HG02588 (cell line): ENCODE measurements around the gene TEX44.
"Not testable (repeated sequence)": the region's sequence is repeated elsewhere in the genome, so short reads cannot be mapped to it uniquely, and the experiment has no call there.

ENCODE experiments used
- ATAC-seq: cut with Tn5 transposase; IDR thresholded peaks from one replicate; pipeline ENCODE4 v1.9.1; 2021; ENCODE audit warnings: mild to moderate bottlenecking, moderate library complexity; ENCODE audit not compliant: unreplicated experiment

TEX44 gene

DNA sequence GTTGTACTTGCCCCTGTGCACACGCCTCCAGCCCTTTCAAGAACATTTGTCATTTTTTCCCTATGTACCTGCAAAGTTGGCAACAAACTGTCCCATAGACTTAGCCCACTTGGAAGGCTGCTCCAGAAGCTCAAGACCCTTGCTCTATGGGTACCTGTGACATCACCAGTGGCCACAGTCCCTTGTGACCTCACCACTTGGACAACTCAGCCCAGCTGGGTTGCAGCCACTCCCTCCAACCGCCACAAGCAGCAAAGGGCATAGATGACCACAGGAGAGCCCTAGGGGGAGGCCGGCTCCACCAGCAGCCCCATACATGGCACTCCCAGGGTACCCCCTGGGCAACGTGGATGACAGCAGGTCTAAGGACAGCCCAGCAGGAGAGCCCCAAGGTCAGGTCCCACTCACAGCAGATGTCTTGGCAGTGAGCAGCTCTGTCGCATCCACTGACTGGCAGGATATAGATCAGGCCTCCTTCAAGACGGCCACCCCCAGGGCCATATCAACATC, at the start of gene TEX44:
TSS of gene TEX44 (plus strand) at position 229 of the 510 bp plus-strand sequence. CDS start at position 317, 88 bp downstream.
- no peak for ATAC-seq

DNA sequence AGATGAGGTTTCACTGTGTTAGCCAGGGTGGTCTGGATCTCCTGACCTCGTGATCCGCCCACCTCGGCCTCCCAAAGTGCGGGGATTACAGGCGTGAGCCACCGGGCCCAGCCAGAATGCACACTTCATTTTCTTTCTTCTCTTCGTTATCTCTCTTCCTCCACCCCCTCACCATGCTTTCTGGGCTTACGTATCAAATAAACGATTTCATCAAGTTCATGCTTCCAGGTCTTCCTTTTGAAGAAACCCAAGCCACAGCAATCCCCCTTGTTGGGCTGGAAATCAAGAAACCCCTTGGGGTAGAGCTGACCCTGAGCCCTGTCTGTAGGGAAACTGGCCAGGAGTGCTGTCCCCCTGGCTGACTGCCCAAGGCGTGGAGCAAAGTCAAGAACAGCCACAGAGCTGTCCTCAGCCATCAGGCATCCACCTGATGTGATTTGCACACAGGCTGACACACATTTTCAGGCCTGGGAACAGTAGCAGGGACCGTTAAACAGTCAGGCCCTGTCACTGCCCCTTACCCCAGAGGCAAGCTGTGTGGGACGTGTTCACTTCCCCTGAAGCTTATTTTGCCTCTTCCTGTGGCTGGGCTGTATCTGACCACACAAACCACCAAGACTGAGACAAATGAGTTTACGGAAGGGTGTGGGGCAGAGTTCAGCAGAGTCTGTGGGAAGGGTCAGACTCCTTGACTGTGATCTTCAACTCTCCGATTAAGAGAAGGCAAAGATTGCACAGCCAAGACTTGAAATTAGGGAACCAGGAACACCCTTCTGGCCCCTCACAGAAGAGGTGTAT, 47.4 kb upstream of the TEX44 start:
- peak; percentile 98 for ATAC-seq

DNA sequence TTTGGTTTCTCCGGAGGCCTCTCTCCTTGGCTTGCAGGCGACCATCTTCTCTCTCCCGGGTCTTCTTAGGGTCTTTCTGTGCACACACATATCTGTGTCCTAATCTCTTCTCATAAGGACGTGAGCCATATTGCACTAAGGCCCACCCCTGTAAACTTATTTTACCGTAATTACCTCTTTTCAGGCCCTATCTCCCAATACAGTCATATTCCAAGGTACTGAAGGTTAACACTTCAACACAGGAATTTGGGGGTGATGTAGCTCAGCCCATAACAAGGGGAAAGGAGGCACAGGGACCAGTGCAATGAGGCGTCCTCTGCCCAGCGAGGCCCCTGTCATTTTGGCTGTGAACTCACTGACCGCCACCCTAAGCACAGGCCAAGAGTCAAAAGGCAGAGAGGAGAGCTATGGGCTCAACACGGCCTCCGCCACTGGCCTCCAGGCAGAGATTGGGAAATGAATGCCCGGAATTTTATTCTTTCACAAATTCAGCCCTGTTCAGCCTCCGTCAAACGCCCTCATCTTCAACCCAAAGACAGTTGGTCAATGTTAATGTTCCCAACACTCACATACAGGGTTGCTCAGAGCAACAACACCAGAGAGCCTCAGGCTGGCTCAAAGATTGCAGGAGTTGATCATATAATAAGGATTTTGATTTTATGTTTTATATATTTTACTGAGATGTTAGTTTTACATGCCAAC, 46.5 kb upstream of the TEX44 start:
- no peak for ATAC-seq

DNA sequence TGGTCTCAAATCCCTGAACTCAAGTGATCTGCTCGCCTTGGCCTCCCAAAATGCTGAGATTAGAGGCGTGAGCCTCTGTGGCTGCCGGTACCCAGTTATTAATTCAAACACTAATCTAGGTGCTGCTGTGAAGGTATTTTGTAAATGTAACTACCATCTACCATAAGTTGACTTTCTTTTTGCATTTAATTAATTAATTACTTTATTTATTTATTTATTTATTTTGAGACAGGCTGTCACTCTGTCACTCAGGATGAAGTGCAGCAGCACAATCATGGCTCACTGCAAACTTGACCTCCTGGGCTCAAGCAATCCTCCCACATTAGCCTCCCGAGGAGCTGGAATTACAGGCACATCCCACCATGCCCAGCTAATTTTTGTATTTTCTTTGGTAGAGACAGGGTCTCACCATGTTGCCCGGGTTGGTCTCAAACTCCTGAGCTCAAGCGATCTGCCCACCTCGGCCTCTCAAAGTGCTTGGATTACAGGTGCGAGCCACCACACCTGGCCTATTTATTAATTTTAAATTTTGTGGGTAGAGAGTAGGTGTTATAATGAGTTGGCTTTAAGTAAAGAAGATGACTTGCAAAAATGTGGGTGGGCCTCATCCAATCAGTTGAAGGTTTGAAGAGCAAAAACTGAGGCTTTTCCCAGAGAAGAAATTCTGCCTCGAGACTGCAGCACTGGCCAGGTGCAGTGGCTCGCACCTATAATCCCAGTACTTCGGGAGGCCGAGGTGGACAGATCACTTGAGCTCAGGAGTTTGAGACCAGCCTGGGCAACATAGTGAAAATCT, 45.2 kb upstream of the TEX44 start:
- no peak for ATAC-seq

DNA sequence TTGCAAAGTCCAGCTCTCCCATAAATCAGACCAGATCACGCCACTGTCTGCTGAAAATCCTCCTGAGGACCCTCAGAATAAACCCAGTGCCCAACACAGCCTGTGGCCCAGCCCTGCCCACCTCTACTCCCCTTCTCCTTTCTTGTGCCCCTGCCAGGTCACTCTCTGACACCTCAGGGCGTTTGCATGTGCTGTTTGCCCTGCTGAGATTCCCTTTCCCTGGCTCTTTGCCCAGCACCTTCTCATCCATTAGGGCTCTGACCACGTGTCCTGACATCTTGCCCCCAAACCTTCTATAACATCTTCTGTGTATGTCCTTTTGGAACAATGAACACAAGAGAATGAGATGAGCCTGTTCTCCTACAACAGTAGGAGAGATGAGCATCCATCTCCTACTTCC, 43.9 kb upstream of the TEX44 start:
- ATAC-seq = no peak

DNA sequence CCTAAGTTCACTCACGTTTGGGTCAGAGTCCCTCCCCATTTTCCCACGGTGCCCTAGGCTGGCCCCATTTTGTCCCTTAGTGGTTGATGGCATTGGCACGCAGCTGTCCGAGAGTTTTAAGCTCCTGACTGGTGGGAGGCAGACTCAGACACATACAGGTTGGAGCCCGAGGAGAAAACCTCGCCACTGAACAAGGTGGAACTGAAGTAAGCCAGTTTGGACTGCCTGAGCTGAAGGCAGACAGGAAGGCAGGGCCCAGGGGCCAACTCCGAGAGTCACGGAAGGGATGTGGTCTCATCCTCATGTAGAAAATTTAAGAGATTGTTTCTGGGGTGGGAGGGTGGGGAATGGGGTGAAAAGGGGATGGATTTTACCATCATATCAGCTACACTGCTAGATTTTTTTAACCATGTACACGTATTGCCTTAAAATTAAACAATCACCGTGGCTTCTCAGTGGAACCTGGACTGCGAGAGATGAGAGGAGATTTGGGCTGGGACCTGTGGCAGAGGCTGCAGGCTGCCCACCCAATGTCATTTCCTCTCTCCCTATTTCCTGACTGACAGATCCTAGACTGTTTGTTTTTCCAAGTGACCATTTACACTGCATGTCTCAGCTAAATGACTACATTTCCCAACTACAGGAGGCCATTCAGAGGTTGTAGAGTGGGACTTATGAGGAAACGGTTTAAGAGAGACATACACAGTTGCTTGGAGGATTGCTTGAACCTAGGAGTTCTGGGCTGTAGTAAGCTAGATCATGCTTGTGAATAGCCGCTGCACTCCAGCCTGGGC, 43.0 kb upstream of the TEX44 start:
- no peak for ATAC-seq

DNA sequence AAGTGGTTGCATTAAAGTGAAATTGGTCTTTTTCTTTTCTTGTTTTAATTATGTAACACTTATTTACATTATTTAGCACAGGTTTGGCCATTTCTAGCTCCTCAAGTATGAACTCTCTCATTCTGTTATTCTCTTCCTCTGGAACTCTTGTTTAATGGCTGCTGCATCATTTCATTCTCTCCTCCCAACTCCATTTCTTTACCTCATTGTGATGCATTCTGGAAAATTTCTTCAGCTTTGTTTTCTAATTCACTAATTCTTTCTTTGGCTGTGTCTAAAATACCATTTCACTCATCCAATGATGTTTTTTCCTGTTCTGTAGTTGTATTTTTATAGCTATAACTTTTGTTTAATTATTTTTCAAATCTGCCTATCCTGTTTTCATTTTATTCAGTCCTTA, 39.9 kb upstream of the TEX44 start:
- no peak for ATAC-seq

DNA sequence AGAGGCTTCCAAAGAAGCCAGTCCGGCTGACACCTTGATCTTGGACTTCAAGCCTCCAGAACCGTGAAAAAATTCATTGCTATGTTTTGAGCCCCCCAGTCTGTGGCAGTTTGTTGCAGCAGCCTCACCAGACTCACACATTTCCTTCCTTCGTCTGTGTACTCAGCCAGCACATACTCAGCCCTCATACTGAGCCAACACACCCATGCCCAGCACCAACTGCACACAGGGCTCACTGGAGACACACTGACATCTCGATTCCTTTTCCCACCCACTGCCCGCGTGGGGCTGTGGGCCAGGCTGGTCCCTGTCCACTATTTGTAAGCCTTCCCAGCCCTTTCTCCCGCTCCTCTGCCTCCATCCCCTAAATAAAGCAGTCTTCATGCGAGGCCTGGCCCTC, 38.3 kb upstream of the TEX44 start:
- no peak for ATAC-seq

DNA sequence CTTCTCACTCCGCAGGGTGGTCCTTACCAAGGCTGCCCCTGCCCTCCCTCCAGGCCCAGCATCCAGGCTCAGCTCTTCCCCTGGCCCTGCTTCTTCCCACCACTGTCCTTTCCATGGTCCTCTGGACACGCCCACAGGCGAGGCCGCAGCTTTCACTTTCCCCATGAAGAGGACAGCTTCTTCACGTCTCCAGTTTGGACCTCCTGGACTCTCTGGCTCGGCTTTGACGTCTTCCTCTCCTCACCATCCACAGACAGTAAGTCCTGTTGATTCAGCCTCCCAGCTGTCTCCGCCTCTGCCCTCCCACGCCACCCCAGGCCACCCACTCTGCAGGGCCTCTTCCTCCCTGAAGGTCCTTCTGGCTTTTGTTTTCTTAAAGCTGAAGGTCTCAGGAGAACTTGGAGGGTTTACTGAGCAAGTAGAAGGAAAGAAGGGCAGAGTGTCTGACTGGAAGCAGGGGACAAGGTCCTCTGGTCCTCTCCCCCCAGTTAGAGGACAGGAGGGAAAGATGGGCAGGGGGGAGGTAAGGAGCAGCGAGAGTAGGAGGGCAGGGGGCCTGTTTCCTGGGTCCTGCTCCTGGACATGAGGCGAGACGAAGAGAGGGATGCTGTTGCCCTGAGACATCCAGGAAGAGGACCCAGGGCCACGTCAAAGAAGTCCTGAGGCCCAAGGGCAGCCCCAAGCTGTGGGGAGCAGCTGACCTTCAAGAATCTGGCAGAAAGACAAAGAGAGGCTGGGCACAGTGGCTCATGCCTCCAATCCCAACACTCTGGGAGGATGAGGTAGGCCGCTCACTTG, 37.7 kb upstream of the TEX44 start:
- no peak for ATAC-seq

DNA sequence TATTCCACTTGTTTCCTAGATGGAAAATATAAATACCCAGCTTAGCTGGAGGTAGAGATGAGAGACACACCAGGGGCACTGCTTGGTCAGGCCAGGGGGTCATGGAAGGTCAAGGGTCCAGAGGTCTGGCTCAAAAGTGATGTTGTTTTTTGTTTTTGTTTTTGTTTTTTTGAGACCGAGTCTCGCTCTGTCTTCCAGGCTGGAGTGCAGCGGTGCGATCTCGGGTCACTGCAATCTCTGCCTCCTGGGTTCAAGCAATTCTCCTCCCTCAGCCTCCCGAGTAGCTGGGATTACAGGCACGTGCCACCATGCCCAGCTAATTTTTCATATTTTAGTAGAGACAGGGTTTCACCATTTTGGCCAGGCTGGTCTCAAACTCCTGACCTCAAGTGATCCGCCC, 36.2 kb upstream of the TEX44 start:
- not testable (repeated sequence) for ATAC-seq

DNA sequence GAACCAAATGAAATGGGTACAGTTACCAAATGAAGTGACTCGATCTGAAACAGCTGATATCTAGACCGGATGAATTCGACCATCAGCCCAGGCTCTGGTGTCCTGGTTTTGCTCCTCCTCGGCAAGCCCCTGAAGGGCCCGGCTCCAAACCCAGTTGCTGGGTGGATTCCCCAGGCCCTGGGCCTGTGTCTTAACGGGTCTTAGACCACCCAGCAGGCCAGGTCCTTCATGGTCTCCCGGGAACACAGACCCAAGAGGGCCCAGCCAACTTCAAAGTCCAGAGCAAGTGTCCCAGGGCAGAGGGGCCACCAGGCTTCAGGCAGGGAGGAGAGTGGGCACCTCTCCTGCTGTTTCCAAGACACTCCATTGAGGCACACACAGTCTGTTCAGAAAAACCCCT, 35.7 kb upstream of the TEX44 start:
- ATAC-seq = no peak

DNA sequence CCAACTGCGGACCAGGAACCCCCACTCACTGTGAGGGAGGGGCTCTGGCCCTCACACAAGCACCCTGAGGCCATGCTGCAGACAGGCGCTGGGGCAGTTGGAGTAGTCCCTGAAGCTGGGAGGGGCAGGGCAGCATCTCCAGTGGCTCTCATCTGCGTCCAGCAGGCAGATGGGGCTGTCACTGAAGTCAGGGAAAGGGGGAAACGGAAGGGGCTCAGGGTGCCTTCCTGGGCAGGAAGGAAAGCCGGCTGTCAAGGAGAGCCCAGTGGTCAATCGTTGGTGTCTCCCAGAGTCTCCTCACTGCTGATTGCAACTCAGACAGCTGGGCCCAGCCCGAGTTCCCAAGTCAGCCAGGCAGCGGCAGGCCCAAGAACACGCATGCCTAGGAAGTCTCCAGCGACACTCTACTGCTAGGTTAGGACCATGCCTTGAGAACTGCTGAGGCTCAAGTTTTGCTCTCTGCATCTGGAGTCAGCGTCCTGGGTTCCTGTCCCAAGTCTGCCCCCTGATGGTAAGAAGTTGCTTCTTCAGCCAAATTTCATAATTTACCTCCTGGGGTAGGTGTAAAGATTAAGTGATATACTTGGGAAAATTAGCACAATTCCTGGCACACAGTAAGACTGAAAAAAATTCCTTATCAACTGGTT, 35.0 kb upstream of the TEX44 start:
- no peak for ATAC-seq

DNA sequence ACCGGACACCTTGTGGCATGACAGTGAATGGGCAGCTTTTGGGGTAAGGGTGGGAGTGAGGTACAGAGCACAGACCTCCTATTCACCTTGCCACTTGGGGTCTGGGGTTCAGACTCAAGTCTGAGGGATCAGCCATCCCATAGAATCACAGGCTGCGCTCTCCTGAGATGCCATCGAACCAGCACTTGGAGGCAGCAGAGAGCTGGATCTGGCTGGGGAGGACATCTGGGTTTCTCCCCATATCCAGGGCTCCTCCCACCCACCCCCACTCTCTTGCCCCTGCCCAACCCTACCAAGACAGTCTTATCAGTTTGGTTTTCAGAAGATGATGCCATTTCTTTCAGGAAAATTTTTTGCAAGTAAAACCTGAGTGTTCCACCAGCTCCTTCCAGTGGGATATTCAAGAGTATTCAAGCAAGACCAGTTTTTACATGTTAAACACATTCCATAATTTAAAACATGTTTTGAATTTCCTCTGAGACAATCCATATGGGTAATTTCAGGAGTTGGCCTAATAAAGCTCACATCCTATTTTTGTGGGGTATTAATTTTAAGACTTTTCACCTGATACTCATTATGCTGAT, 29.2 kb upstream of the TEX44 start:
- ATAC-seq = no peak

DNA sequence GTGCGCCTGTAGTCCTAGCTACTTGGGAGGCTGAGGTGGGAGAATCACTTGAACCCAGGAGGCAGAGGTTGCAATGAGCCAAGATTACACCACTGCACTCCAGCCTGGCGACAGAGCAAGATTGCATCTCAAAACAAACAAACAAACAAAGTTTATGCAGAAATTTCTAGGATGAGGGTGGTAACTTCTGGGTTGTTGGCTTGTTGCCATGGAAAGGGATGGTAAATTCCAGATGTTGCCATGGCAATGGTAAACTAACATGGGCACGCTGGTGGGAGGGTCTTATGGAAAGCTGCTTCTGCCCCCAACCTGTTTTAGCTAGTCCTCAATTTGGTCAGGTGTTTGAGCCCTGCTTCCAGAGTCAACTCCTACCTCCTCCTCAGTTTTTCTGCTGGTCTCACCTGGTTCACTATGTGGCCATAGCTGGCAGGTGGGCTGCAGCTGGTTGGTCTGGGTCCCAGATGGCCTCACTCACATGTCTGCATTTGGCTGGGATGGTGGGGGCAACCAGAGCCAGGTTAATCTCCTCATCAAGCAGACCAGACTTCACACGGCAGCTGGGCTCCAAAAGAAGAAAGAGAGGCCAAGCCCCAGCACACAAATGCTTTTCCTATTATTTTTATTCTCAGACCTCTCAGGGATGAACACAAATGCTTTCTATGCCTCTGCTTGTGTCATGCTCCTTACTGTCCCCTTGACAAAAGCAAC, 26.6 kb upstream of the TEX44 start:
- ATAC-seq = no peak

DNA sequence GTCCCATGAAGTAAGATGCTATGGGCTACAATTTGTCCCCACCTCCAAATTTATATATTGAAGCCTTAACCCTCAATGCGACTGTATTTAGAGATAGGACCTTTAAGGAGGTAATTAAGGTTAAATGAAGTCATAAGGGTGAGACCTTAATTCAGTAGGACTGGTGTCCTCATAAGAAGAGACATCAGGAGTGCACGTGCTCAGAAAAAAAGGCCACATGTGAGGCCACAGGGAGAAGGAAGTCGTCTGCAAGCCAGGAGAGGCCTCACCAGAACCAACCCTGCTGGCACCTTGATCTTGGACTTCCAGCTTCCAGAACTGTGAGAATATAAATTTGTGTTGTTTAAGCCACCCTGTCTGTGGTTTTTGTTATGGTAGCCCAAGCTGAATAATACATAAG, 25.5 kb upstream of the TEX44 start:
- no peak for ATAC-seq

DNA sequence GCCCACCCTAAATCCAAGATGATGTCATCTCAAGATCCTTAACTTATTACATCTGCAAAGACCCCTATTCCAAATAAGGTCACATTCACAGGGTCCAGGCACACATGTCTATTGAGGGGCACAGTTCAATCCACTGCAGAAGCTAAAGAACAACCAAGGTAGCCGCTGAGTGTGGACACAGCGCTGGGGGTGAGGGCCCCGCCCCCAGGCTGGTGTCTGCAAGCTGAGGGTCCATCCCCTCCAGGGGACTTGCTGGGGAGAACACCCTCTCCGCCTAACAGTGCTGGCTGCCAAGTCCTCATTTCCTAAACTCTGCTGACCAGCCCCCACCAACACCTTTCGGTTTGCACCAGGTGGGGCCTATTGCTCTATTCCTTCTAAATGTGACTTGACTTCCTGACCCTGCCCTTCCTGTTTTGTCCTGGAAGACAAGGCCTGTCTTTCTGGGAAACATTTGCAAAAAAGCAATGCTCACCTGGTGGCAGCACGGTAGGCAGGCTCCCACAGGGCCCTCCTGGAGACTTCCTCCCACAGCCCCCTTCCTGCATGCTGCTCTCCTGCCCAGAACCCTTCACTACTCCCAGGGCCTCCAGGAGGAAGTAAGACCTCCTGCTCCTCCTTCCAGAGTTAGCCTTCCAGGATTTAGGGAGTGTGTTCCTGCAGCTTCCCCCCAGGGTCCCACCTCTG, 24.4 kb upstream of the TEX44 start:
- ATAC-seq = no peak

DNA sequence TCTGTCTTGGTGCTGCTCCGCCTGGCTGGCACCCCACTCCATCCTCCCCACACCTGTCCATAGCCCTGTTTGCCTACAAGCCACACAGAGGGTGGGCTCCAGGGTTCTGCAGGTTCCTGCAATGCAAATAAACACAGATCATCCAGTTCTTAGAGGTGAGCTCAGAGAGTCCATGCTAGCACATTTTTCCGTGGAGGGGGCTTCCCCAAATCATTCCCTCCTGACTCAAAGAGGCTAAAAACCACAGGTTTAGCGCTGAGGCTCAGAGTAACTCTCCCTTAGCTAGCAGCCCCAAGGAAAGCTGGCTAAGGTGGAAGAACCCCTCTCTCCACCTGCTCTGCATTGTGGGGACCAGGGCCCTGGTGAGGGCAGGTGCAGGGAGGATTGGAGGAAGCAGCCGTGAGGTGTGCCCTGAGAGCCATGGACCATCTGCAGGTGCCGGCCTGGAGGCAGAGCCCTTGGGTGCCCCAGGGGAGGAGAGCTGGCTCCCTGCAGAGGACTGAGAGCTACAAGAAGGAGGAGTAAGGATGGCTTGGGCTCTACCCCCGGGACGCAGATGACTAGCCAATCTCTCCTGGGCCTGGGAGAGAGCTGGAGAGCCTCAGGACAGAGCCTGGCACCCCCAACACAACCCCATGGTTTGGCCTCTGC, 23.8 kb upstream of the TEX44 start:
- ATAC-seq = no peak
